GM12878 (cell line): ENCODE data around the gene FIBCD1. TPM values are rescaled to one million over a fixed set of nuclear protein-coding genes. Genes with fewer than 3 reads are reported as not detected.

Source experiments
- ATAC-seq: fragments of 200-7000 bp; cut with Tn5 transposase; 3 replicates; pipeline ENCODE4 v1.9.1; 2020; ENCODE audit warnings: mild to moderate bottlenecking, moderate library complexity
- BruUV-seq: library from RNA; stranded (reverse); fragments of 400-500 nt; replicated peaks from 2 replicates; lab custom pipeline; 2021; lab: Mats Ljungman, UMichigan
- CTCF ChIA-PET: fragments of 300-600 bp; sonication (Branson Sonifier 250); formaldehyde crosslinking; extraction: SDS; loops from one replicate; lab custom pipeline; 2021; ENCODE audit warnings: inconsistent platforms; lab: Yijun Ruan, JAX
- POLR2A ChIA-PET: fragments of 350-600 bp; formaldehyde crosslinking; extraction: SDS; loops from one replicate; lab custom pipeline; 2021; ENCODE audit warnings: inconsistent platforms; lab: Charles Lee
- RAD21 ChIA-PET: fragments of 300-600 bp; sonication (Branson Sonifier 250); formaldehyde crosslinking; loops from one replicate; lab custom pipeline; 2023; ENCODE audit warnings: antibody characterized with exemption; ENCODE audit not compliant: unreplicated experiment; lab: Charles Lee
- SMC1A ChIA-PET: fragments of 300-600 bp; sonication (Branson Sonifier 250); formaldehyde crosslinking; loops from one replicate; lab custom pipeline; 2023; ENCODE audit not compliant: unreplicated experiment, uncharacterized antibody; lab: Charles Lee
- DNase-seq: peaks from one replicate; pipeline ENCODE4 v3.0.0-alpha.2; 2011; ENCODE audit warnings: low read depth, low spot score
- FAIRE-seq: peaks from 3 replicates; lab custom pipeline; 2011; peaks lifted over from hg19 to GRCh38; lab: Jason Lieb, UNC
- H2AFZ ChIP-seq: 2 replicates; pipeline ENCODE4 v1.6.0; 2011; ENCODE audit warnings: low read depth, low read length, control low read depth; ENCODE audit not compliant: control insufficient read depth
- H3K27ac ChIP-seq: 2 replicates; pipeline ENCODE4 v1.5.1; 2011; ENCODE audit warnings: control low read depth; ENCODE audit not compliant: control insufficient read depth, insufficient read depth
- H3K27me3 ChIP-seq, 2 experiments: replicated peaks in 1 of 2; 2 replicates each; pipeline versions ENCODE4 v1.6.0 to v1.6.1; 2011; ENCODE audit warnings: low read length in 1 of 2; ENCODE audit not compliant: control insufficient read depth in 2 of 2, insufficient read depth in 2 of 2
- H3K36me3 ChIP-seq, 2 experiments: 2 replicates each; pipeline ENCODE4 v1.5.1; 2011; ENCODE audit warnings: low read length in 1 of 2; ENCODE audit not compliant: control insufficient read depth in 2 of 2, insufficient read depth in 2 of 2
- H3K4me1 ChIP-seq: 2 replicates; pipeline ENCODE4 v1.6.1; 2011; ENCODE audit warnings: mild to moderate bottlenecking, low read length, moderate library complexity, mixed read lengths; ENCODE audit not compliant: control insufficient read depth, insufficient read depth
- H3K4me2 ChIP-seq: 2 replicates; pipeline ENCODE4 v1.6.0; 2011; ENCODE audit warnings: control low read depth; ENCODE audit not compliant: control insufficient read depth, insufficient read depth
- H3K4me3 ChIP-seq: fragments of 200-600 bp; sonication (generic); 2 replicates; pipeline ENCODE4 v1.5.1; 2016
- H3K79me2 ChIP-seq: 2 replicates; pipeline ENCODE4 v1.6.0; 2011; ENCODE audit warnings: low read length; ENCODE audit not compliant: control insufficient read depth, insufficient read depth
- H3K9ac ChIP-seq: 2 replicates; pipeline ENCODE4 v1.8.0; 2011; ENCODE audit warnings: low read length, control low read depth, mixed read lengths; ENCODE audit not compliant: control insufficient read depth, insufficient read depth
- H3K9me3 ChIP-seq: replicated peaks from 3 replicates; pipeline ENCODE4 v1.5.1; 2011; ENCODE audit warnings: mild to moderate bottlenecking, low read length; ENCODE audit not compliant: control insufficient read depth, insufficient read depth
- H4K20me1 ChIP-seq: 2 replicates; pipeline ENCODE4 v1.6.0; 2011; ENCODE audit not compliant: control insufficient read depth, insufficient read depth
- BCLAF1 ChIP-seq: fragments of 450-650 bp; IDR thresholded peaks from 2 replicates; pipeline ENCODE4 v1.6.1; 2017; ENCODE audit warnings: antibody characterized with exemption, mild to moderate bottlenecking, moderate library complexity
- MXI1 ChIP-seq: fragments of 150-350 bp; IDR thresholded peaks from 2 replicates; pipeline ENCODE4 v1.6.1; 2011; ENCODE audit warnings: low read depth, mild to moderate bottlenecking, inconsistent platforms, low read length, improper control_type of control experiment
- POLR2A ChIP-seq: IDR thresholded peaks from 2 replicates; pipeline ENCODE4 v1.6.1; 2011; ENCODE audit warnings: low read depth, mild to moderate bottlenecking, low read length
- RAD21 ChIP-seq: IDR thresholded peaks from 2 replicates; pipeline ENCODE4 v1.6.1; 2011; ENCODE audit warnings: mild to moderate bottlenecking, low read depth, low read length, moderate library complexity; ENCODE audit not compliant: insufficient read depth
- SUPT20H ChIP-seq: IDR thresholded peaks from 2 replicates; pipeline ENCODE4 v1.6.1; 2011; ENCODE audit warnings: low read depth, mild to moderate bottlenecking, low read length, moderate library complexity, borderline replicate concordance; ENCODE audit not compliant: control insufficient read depth
- ZSCAN29 ChIP-seq: fragments of 450-650 bp; IDR thresholded peaks from 2 replicates; pipeline ENCODE4 v1.6.1; 2017; ENCODE audit warnings: mild to moderate bottlenecking, moderate library complexity
- WGBS: methylation state at CpG from one replicate; pipeline ENCODE4 v1.1.6; 2016; ENCODE audit warnings: low lambda C conversion rate; ENCODE audit not compliant: insufficient replicate concordance, insufficient coverage; ENCODE audit errors: missing lambda C conversion rate; 5-methylcytosine and 5-hydroxymethylcytosine counted together
- in situ Hi-C: fragments of 300-500 bp; cut with MboI; formaldehyde crosslinking; loops from 9 replicates; pipeline ENCODE4 v1.14.3; 2018; ENCODE audit warnings: mixed read lengths
- intact Hi-C: fragments of 100-400 bp; cut with micrococcal nuclease; formaldehyde crosslinking; loops from one replicate; pipeline ENCODE4 v1.14.2; 2022; ENCODE audit not compliant: unreplicated experiment
- polyA plus RNA-seq, 11 experiments: library from polyadenylated mRNA; depleted of rRNA in 4 of 11; unstranded in 6 of 11; stranded (reverse) in 5 of 11; fragments of >200 nt; fragmentation: Nextera tagmentation in 4 of 11; fragmentation: Illumina TruSeq in 1 of 11; extraction: Ambion mirVana in 4 of 11; extraction: Trizol in 1 of 11; gene quantifications; 1 replicate in 1 of 11; 2 replicates in 10 of 11; pipeline versions ENCODE4 v1.2.1 to v1.2.3, GENCODE V29; 2011 to 2016; ENCODE audit warnings: inconsistent platforms in 2 of 11, missing spikeins in 2 of 11, low read depth in 1 of 11
- total RNA-seq, 4 experiments: library from RNA; depleted of rRNA in 3 of 4; stranded (reverse); fragments of >200 nt in 3 of 4; fragmentation: Illumina TruSeq in 1 of 4; extraction: Trizol in 1 of 4; gene quantifications; 2 replicates each; pipeline versions ENCODE4 v1.2.1 to v1.2.3, GENCODE V29; 2013 to 2021

FIBCD1 gene
- total and polyA plus RNA-seq, 10 of the 15 experiments (the other 5 are each of a cell fraction or from before 2014, with no cell fraction given): 0.04 to 0.95 (median 0.25) TPM; not detected in 6

GRCh38 chr9:130891688-130892476 lies 47.2 kb downstream of the FIBCD1 start (continued):
- TF ChIP-seq BCLAF1 (no peak), MXI1 (no peak), ZSCAN29 (no peak), SUPT20H (no peak)

DNA sequence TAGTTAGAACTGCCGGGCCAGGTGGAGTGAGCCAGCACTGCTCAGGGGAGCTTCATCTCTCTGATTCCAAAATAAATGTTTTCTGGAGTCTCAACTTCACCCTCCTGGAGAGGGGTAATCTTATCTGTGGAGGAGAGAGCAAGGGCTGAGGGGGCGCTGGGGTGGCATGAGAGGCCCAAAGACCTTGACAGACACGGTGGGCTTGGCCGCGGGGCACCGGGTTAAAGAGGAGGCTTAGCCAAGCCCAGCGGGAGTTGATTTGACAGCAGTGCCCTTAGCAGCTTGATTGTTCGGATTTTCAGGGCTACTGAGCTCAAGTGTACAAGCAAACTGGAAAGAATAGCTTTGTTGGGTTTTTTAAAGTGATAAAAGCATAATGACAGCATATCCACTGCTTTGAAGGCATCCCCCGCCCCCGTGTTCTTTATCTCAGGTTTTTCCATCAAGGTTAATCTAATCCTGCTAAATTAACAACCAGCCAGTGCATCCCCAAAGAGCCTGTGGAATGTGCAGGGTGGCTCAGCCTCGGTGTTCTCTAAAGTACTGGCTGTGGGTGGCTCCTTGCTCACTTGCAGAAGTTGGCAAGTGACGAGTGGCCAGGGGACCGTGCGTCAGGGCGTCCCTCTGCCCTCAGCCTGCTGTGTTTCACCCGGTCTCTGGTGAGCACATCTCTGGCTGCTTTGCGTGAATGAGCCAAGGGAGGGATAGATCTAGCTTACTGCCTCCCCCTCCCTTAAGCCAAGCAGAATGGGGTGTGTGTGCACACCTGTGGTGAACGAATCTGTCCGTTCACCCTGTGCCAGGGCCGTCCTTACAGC lies 48.0 kb downstream of the FIBCD1 start:
- H3K27ac ChIP-seq: no peak overlapping the region
- WGBS: 93% methylated on average over 20 of the region's 20 CpGs
- no peak overlapping the region for H3K4me2 ChIP-seq
- H2AFZ ChIP-seq: no peak overlapping the region
- ChIA-PET CTCF (interaction anchor here (0.9 to 2.0 kb wide), 3 partner anchors 9 to 184 kb away, joined by 4 to 6 read pairs (median 4); no protein-coding TSS in a partner anchor), POLR2A (no interaction called here), SMC1A (no interaction called here), RAD21 (interaction anchor here (1.0 kb wide), 1 partner anchor 22 kb away, joined by 3 read pairs; no protein-coding TSS in a partner anchor)
- in situ Hi-C loops (no loop called here), intact Hi-C loops (no loop called here)
- H3K27me3 ChIP-seq: no peaks in the 10 kb centered on the region
- no peak overlapping the region for H3K4me3 ChIP-seq
- no peaks in the 10 kb centered on the region for H3K9me3 ChIP-seq
- no peaks in the 10 kb centered on the region for H3K79me2 ChIP-seq
- no TSS peak for BruUV-seq
- H4K20me1 ChIP-seq: no peaks in the 10 kb centered on the region
- ATAC-seq (no peak), FAIRE-seq (no peak), DNase-seq (no peak)
- no peak overlapping the region for H3K9ac ChIP-seq
- TF ChIP-seq RAD21 (no peak), POLR2A (0 out of 2 replicates have a peak, but pooled peaks have one; percentile 23)
- peaks cover 6 to 8% of the 10 kb centered on the region in 2 experiments for H3K36me3 ChIP-seq
- H3K4me1 ChIP-seq: no peaks in the 10 kb centered on the region
